Endothelial cell of umbilical vein (primary cell): ENCODE results near the gene NPIPA1. TPM values are rescaled to one million over a fixed set of nuclear protein-coding genes. Genes with fewer than 3 reads are reported as not detected.
"Not testable (repeated sequence)": the region's sequence is repeated elsewhere in the genome, so short reads cannot be mapped to it uniquely, and the experiment has no call there.

ENCODE experiments used
- BruUV-seq: library from RNA; stranded (reverse); fragments of 400-500 nt; replicated peaks from 2 replicates; lab custom pipeline; 2021; lab: Mats Ljungman, UMichigan
- CTCF ChIA-PET: fragments of 300-600, 350-600 bp; sonication (Branson Sonifier 250); formaldehyde crosslinking; loops from one replicate; lab custom pipeline; 2021; ENCODE audit warnings: antibody characterized with exemption, inconsistent platforms; lab: Charles Lee
- POLR2A ChIA-PET: fragments of 300-600, 350-600 bp; sonication (Branson Sonifier 250); formaldehyde crosslinking; loops from one replicate; lab custom pipeline; 2021; ENCODE audit warnings: antibody characterized with exemption, inconsistent platforms; lab: Charles Lee
- DNase-seq: peaks from one replicate; pipeline ENCODE4 v3.0.0-alpha.2; 2011; ENCODE audit warnings: low read depth, low spot score
- FAIRE-seq: peaks from 2 replicates; lab custom pipeline; 2011; peaks lifted over from hg19 to GRCh38; lab: Jason Lieb, UNC
- H2AFZ ChIP-seq: 2 replicates; pipeline ENCODE4 v1.6.0; 2012; ENCODE audit warnings: low read depth, low read length, control low read depth, inconsistent platforms
- H3K27ac ChIP-seq: 2 replicates; pipeline ENCODE4 v1.5.1; 2011; ENCODE audit warnings: low read depth, mild to moderate bottlenecking, control low read depth, low read length, moderate library complexity; ENCODE audit not compliant: insufficient read depth
- H3K27me3 ChIP-seq, 2 experiments: 2 replicates each; pipeline versions ENCODE4 v1.6.0 to v1.6.1; 2011; ENCODE audit warnings: low read length in 2 of 2, mixed read lengths in 1 of 2; ENCODE audit not compliant: control insufficient read depth in 2 of 2, insufficient read depth in 2 of 2
- H3K36me3 ChIP-seq, 2 experiments: 2 replicates in 1 of 2; 3 replicates in 1 of 2; pipeline ENCODE4 v1.5.1; 2011; ENCODE audit warnings: low read length in 2 of 2, mild to moderate bottlenecking in 1 of 2, moderate library complexity in 1 of 2; ENCODE audit not compliant: control insufficient read depth in 2 of 2, insufficient read depth in 2 of 2; ENCODE audit errors: extremely low read depth in 1 of 2
- H3K4me1 ChIP-seq: 3 replicates; pipeline ENCODE4 v1.5.1; 2011; ENCODE audit warnings: mild to moderate bottlenecking, low read length; ENCODE audit not compliant: control insufficient read depth, insufficient read depth; ENCODE audit errors: extremely low read depth
- H3K4me2 ChIP-seq: 2 replicates; pipeline ENCODE4 v1.6.1; 2011; ENCODE audit warnings: low read length, control low read depth, mixed read lengths; ENCODE audit not compliant: insufficient read depth
- H3K4me3 ChIP-seq, 3 experiments: fragments of 200-600 bp in 1 of 3; sonication (generic), shearing (Covaris generic) in 1 of 3; replicated peaks in 1 of 3; 2 replicates each; pipeline ENCODE4 v1.5.1; 2011 to 2016; ENCODE audit warnings: control low read depth in 3 of 3, low read length in 3 of 3, mild to moderate bottlenecking in 2 of 3, inconsistent platforms in 1 of 3, low read depth in 1 of 3, moderate library complexity in 1 of 3; ENCODE audit not compliant: insufficient read depth in 1 of 3
- H3K79me2 ChIP-seq: 2 replicates; pipeline ENCODE4 v1.6.0; 2012; ENCODE audit warnings: low read length, inconsistent platforms; ENCODE audit not compliant: control insufficient read depth, insufficient read depth
- H3K9ac ChIP-seq: replicated peaks from 2 replicates; pipeline ENCODE3; 2011; ENCODE audit warnings: low read length, control low read depth; ENCODE audit not compliant: insufficient read depth; ENCODE audit errors: extremely low read depth
- H3K9me1 ChIP-seq: replicated peaks from 3 replicates; pipeline ENCODE4 v1.6.0; 2011; ENCODE audit warnings: mild to moderate bottlenecking, low read length; ENCODE audit not compliant: control insufficient read depth, insufficient read depth; ENCODE audit errors: extremely low read depth
- H3K9me3 ChIP-seq: replicated peaks from 2 replicates; pipeline ENCODE4 v1.5.1; 2012; ENCODE audit warnings: low read length, inconsistent platforms; ENCODE audit not compliant: control insufficient read depth, insufficient read depth
- H4K20me1 ChIP-seq: replicated peaks from 2 replicates; pipeline ENCODE3; 2011; ENCODE audit warnings: mild to moderate bottlenecking, low read length; ENCODE audit not compliant: control insufficient read depth, insufficient read depth; ENCODE audit errors: extremely low read depth
- dilution Hi-C: fragments of 300-500 bp; cut with MboI; formaldehyde crosslinking; loops from one replicate; pipeline ENCODE4 v1.15.0; 2019; ENCODE audit warnings: low sequenced_read_pairs; ENCODE audit not compliant: extremely low pct_ligation_motif_present
- intact Hi-C: fragments of 100-400 bp; cut with micrococcal nuclease; formaldehyde crosslinking; loops from one replicate; pipeline ENCODE4 v1.10.0; 2022
- polyA plus RNA-seq, 4 experiments: library from polyadenylated mRNA; depleted of rRNA in 3 of 4; stranded (reverse) in 3 of 4; unstranded in 1 of 4; fragments of >200 nt; gene quantifications; 2 replicates each; pipeline versions ENCODE4 v1.2.1 to v1.2.3, GENCODE V29; 2011 to 2012; ENCODE audit warnings: missing spikeins in 1 of 4
- total RNA-seq: library from RNA; stranded (reverse); gene quantifications from 2 replicates; pipeline ENCODE4 v1.2.3, GENCODE V29; 2021

The NPIPA1 gene
- total and polyA plus RNA-seq, 2 donors (not counting 3 experiments of a cell fraction or from before 2014, with no cell fraction given), result 53.2 to 96.1 TPM

DNA sequence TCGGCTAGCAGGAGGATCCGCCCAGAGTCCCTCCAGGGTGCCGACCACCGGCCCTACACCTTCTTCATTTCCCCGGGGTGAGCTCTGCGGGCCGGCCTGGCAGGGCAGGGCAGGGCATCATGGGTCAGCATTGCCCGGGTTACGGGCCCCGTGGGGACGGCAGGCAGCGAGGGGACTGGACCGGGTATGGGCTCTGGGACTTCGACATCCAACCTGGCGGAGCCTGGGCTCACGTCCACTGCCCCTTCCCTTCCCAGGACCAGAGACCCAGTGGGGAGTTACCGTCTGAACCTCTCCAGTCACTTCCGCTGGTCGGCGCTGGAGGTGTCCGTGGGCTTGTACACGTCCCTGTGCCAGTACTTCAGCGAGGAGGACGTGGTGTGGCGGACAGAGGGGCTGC, 7.0 kb upstream of the NPIPA1 start:
- DNase-seq, POLR2A ChIA-PET, BruUV-seq, H3K36me3 ChIP-seq, H3K9me3 ChIP-seq, H3K27me3 ChIP-seq, H3K4me1 ChIP-seq, H2AFZ ChIP-seq, H3K4me2 ChIP-seq, H3K79me2 ChIP-seq, H3K9ac ChIP-seq, H4K20me1 ChIP-seq, intact Hi-C loops, FAIRE-seq, CTCF ChIA-PET, dilution Hi-C loops, H3K4me3 ChIP-seq, H3K9me1 ChIP-seq, H3K27ac ChIP-seq: not testable (repeated sequence)

DNA sequence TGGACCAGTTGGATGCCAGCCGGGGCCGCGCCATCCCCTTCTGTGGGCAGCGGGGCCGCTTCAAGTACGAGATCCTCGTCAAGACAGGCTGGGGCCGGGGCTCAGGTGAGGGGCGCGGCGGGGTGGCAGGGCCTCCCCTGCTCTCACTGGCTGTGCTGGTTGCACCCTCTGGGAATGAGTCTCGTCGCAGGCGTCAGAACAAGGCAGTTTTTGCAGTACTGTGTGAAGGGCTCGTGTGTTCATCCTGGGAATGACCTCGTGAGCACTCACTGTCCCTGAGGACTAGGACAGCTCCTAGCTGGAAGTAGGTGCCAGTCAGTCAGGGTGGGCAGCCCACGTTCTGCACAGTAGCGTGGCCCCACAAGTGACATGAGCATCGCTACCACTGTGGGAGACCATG, 6.3 kb upstream of the NPIPA1 start:
- H3K9me3 ChIP-seq, CTCF ChIA-PET, H3K4me3 ChIP-seq, H3K79me2 ChIP-seq, BruUV-seq, FAIRE-seq, dilution Hi-C loops, intact Hi-C loops, H3K36me3 ChIP-seq, H3K9ac ChIP-seq, H4K20me1 ChIP-seq, H3K27ac ChIP-seq, DNase-seq, H2AFZ ChIP-seq, H3K9me1 ChIP-seq, H3K4me1 ChIP-seq, H3K27me3 ChIP-seq, H3K4me2 ChIP-seq, POLR2A ChIA-PET: not testable (repeated sequence)

DNA sequence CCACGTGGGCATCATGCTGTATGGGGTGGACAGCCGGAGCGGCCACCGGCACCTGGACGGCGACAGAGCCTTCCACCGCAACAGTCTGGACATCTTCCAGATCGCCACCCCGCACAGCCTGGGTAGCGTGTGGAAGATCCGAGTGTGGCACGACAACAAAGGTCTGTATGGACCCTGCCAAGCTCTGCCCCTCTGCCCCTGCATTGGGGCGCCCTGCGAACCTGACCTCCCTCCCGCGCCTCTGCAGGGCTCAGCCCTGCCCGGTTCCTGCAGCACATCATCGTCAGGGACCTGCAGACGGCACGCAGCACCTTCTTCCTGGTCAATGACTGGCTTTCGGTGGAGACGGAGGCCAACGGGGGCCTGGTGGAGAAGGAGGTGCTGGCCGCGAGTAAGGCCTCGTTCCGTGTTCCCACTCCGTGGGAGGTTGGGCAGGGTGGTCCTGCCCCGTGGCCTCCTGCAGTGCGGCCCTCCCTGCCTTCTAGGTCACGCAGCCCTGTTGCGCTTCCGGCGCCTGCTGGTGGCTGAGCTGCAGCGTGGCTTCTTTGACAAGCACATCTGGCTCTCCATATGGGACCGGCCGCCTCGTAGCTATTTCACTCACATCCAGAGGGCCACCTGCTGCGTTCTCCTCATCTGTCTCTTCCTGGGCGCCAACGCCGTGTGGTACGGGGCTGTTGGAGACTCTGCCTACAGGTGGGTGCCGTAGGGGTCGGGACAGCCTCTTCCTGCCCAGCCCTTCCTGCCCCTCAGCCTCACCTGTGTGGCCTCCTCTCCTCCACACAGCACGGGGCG, 4.5 kb upstream of the NPIPA1 start:
- H3K4me1 ChIP-seq, H3K9me1 ChIP-seq, H3K36me3 ChIP-seq, H3K27me3 ChIP-seq, H3K9ac ChIP-seq, H2AFZ ChIP-seq, H4K20me1 ChIP-seq, H3K9me3 ChIP-seq, H3K27ac ChIP-seq, intact Hi-C loops, DNase-seq, POLR2A ChIA-PET, H3K79me2 ChIP-seq, CTCF ChIA-PET, BruUV-seq, dilution Hi-C loops, FAIRE-seq, H3K4me3 ChIP-seq, H3K4me2 ChIP-seq: not testable (repeated sequence)

DNA sequence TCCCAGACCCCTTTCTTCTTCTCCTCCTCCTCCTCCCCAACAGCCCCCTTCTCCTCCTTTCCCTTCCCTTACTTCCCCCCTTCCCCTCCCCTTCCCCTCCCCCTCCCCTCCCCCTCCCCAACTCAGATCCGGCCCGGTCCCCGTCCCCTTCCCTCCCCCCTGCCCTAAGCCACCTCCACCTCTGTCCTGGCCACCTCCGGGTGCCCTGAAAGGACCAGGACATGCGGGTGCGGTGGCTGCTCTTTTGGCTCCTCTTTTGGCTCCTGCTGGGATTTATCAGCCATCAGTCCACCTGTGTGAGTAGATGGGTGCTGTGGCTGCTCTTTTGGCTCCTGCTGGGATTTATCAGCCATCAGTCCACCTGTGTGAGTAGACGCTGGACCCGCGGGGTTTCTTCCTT, 751 bp downstream of the NPIPA1 start:
- H3K4me2 ChIP-seq, DNase-seq, H3K79me2 ChIP-seq, H3K36me3 ChIP-seq, H3K4me1 ChIP-seq, BruUV-seq, H3K9me1 ChIP-seq, H3K4me3 ChIP-seq, CTCF ChIA-PET, intact Hi-C loops, dilution Hi-C loops, H3K27me3 ChIP-seq, H3K9ac ChIP-seq, FAIRE-seq, H3K27ac ChIP-seq, H2AFZ ChIP-seq, H3K9me3 ChIP-seq, H4K20me1 ChIP-seq, POLR2A ChIA-PET: not testable (repeated sequence)
